ENCODE measurements around the gene SMC1B.

Gene SMC1B

GRCh38 chr22:45428391-45429385 is 15.3 kb upstream of the SMC1B start:
- Histone ChIP-seq H2AFZ (ENCODE audit: low read length, unreplicated experiment) (no peak overlapping the region), H3K36me3 (ENCODE audit: insufficient read depth, low read length) (no peaks in the 10 kb centered on the region), H3K79me2 (ENCODE audit: control insufficient read depth, insufficient read depth, low read length, unreplicated experiment) (no peaks in the 10 kb centered on the region), H3K4me3 (ENCODE audit: low read depth, low read length) (no peak overlapping the region), H3K27me3 (ENCODE audit: insufficient read depth, low read length) (no peaks in the 10 kb centered on the region), H3K27ac (ENCODE audit: low read depth, low read length) (no peak overlapping the region), H3K4me1 (ENCODE audit: control insufficient read depth, insufficient read depth, low read length, unreplicated experiment) (no peaks in the 10 kb centered on the region)

- H3K4me1 ChIP-seq (ENCODE audit: control insufficient read depth, insufficient read depth, low read length, unreplicated experiment): no peaks in the 10 kb centered on the region
- H3K79me2 ChIP-seq (ENCODE audit: control insufficient read depth, insufficient read depth, low read length, unreplicated experiment): no peaks in the 10 kb centered on the region
- H3K27me3 ChIP-seq (ENCODE audit: insufficient read depth, low read length): no peaks in the 10 kb centered on the region
- no peaks in the 10 kb centered on the region for H3K36me3 ChIP-seq (ENCODE audit: insufficient read depth, low read length)
- no peak overlapping the region for H3K27ac ChIP-seq (ENCODE audit: low read depth, low read length)
- H3K4me3 ChIP-seq (ENCODE audit: low read depth, low read length): no peak overlapping the region
- no peak overlapping the region for H2AFZ ChIP-seq (ENCODE audit: low read length, unreplicated experiment)
These were observed 13.7 kb upstream of the SMC1B start for GRCh38 chr22:45427114-45427513.

GRCh38 chr22:45426387-45426786 is 13.0 kb upstream of the SMC1B start:
- no peaks in the 10 kb centered on the region for H3K4me1 ChIP-seq (ENCODE audit: control insufficient read depth, insufficient read depth, low read length, unreplicated experiment)
- no peaks in the 10 kb centered on the region for H3K36me3 ChIP-seq (ENCODE audit: insufficient read depth, low read length)
- no peak overlapping the region for H2AFZ ChIP-seq (ENCODE audit: low read length, unreplicated experiment)
- no peak overlapping the region for H3K4me3 ChIP-seq (ENCODE audit: low read depth, low read length)
- H3K27ac ChIP-seq (ENCODE audit: low read depth, low read length): no peak overlapping the region
- no peaks in the 10 kb centered on the region for H3K79me2 ChIP-seq (ENCODE audit: control insufficient read depth, insufficient read depth, low read length, unreplicated experiment)
- H3K27me3 ChIP-seq (ENCODE audit: insufficient read depth, low read length): no peaks in the 10 kb centered on the region

- Histone ChIP-seq H3K79me2 (ENCODE audit: control insufficient read depth, insufficient read depth, low read length, unreplicated experiment) (no peaks in the 10 kb centered on the region), H3K27ac (ENCODE audit: low read depth, low read length) (no peak overlapping the region), H3K4me1 (ENCODE audit: control insufficient read depth, insufficient read depth, low read length, unreplicated experiment) (no peaks in the 10 kb centered on the region), H3K27me3 (ENCODE audit: insufficient read depth, low read length) (no peaks in the 10 kb centered on the region), H2AFZ (ENCODE audit: low read length, unreplicated experiment) (no peak overlapping the region), H3K4me3 (ENCODE audit: low read depth, low read length) (no peak overlapping the region), H3K36me3 (ENCODE audit: insufficient read depth, low read length) (no peaks in the 10 kb centered on the region)
These were observed 12.3 kb upstream of the SMC1B start for GRCh38 chr22:45425531-45426265.

- H3K36me3 ChIP-seq (ENCODE audit: insufficient read depth, low read length): no peaks in the 10 kb centered on the region
- no peak overlapping the region for H3K4me3 ChIP-seq (ENCODE audit: low read depth, low read length)
- no peak overlapping the region for H3K27ac ChIP-seq (ENCODE audit: low read depth, low read length)
- no peaks in the 10 kb centered on the region for H3K4me1 ChIP-seq (ENCODE audit: control insufficient read depth, insufficient read depth, low read length, unreplicated experiment)
- no peaks in the 10 kb centered on the region for H3K79me2 ChIP-seq (ENCODE audit: control insufficient read depth, insufficient read depth, low read length, unreplicated experiment)
- H3K27me3 ChIP-seq (ENCODE audit: insufficient read depth, low read length): no peaks in the 10 kb centered on the region
- H2AFZ ChIP-seq (ENCODE audit: low read length, unreplicated experiment): no peak overlapping the region
These were observed 11.7 kb upstream of the SMC1B start for GRCh38 chr22:45425101-45425500.

- Histone ChIP-seq H3K27me3 (ENCODE audit: insufficient read depth, low read length) (no peaks in the 10 kb centered on the region), H3K27ac (ENCODE audit: low read depth, low read length) (no peak overlapping the region), H3K4me3 (ENCODE audit: low read depth, low read length) (no peak overlapping the region), H2AFZ (ENCODE audit: low read length, unreplicated experiment) (no peak overlapping the region), H3K79me2 (ENCODE audit: control insufficient read depth, insufficient read depth, low read length, unreplicated experiment) (no peaks in the 10 kb centered on the region), H3K36me3 (ENCODE audit: insufficient read depth, low read length) (no peaks in the 10 kb centered on the region), H3K4me1 (ENCODE audit: control insufficient read depth, insufficient read depth, low read length, unreplicated experiment) (no peaks in the 10 kb centered on the region)
These were observed 10.9 kb upstream of the SMC1B start for GRCh38 chr22:45424241-45424731.

- Histone ChIP-seq H3K79me2 (ENCODE audit: control insufficient read depth, insufficient read depth, low read length, unreplicated experiment) (no peaks in the 10 kb centered on the region), H3K27me3 (ENCODE audit: insufficient read depth, low read length) (no peaks in the 10 kb centered on the region), H3K36me3 (ENCODE audit: insufficient read depth, low read length) (no peaks in the 10 kb centered on the region), H2AFZ (ENCODE audit: low read length, unreplicated experiment) (no peak overlapping the region), H3K4me1 (ENCODE audit: control insufficient read depth, insufficient read depth, low read length, unreplicated experiment) (no peaks in the 10 kb centered on the region), H3K27ac (ENCODE audit: low read depth, low read length) (no peak overlapping the region), H3K4me3 (ENCODE audit: low read depth, low read length) (no peak overlapping the region)
These were observed 10.1 kb upstream of the SMC1B start for GRCh38 chr22:45423524-45423923.

- no peaks in the 10 kb centered on the region for H3K36me3 ChIP-seq (ENCODE audit: insufficient read depth, low read length)
- no peaks in the 10 kb centered on the region for H3K4me1 ChIP-seq (ENCODE audit: control insufficient read depth, insufficient read depth, low read length, unreplicated experiment)
- H3K27me3 ChIP-seq (ENCODE audit: insufficient read depth, low read length): no peaks in the 10 kb centered on the region
- H2AFZ ChIP-seq (ENCODE audit: low read length, unreplicated experiment): no peak overlapping the region
- no peak overlapping the region for H3K4me3 ChIP-seq (ENCODE audit: low read depth, low read length)
- no peaks in the 10 kb centered on the region for H3K79me2 ChIP-seq (ENCODE audit: control insufficient read depth, insufficient read depth, low read length, unreplicated experiment)
- H3K27ac ChIP-seq (ENCODE audit: low read depth, low read length): no peak overlapping the region
These were observed 9.0 kb upstream of the SMC1B start for GRCh38 chr22:45422237-45422983.

GRCh38 chr22:45421349-45422055 is 8.1 kb upstream of the SMC1B start:
- Histone ChIP-seq H3K36me3 (ENCODE audit: insufficient read depth, low read length) (no peaks in the 10 kb centered on the region), H3K4me1 (ENCODE audit: control insufficient read depth, insufficient read depth, low read length, unreplicated experiment) (no peaks in the 10 kb centered on the region)

GRCh38 chr22:45420539-45420938 is 7.1 kb upstream of the SMC1B start:
- Histone ChIP-seq H3K79me2 (ENCODE audit: control insufficient read depth, insufficient read depth, low read length, unreplicated experiment) (no peaks in the 10 kb centered on the region), H3K27me3 (ENCODE audit: insufficient read depth, low read length) (no peaks in the 10 kb centered on the region), H3K27ac (ENCODE audit: low read depth, low read length) (no peak overlapping the region), H2AFZ (ENCODE audit: low read length, unreplicated experiment) (no peak overlapping the region), H3K36me3 (ENCODE audit: insufficient read depth, low read length) (no peaks in the 10 kb centered on the region), H3K4me1 (ENCODE audit: control insufficient read depth, insufficient read depth, low read length, unreplicated experiment) (no peaks in the 10 kb centered on the region), H3K4me3 (ENCODE audit: low read depth, low read length) (no peak overlapping the region)

More at GRCh38 chr22:45421349-45422055, 8.1 kb upstream of the SMC1B start:
- Histone ChIP-seq H2AFZ (ENCODE audit: low read length, unreplicated experiment) (no peak overlapping the region), H3K79me2 (ENCODE audit: control insufficient read depth, insufficient read depth, low read length, unreplicated experiment) (no peaks in the 10 kb centered on the region), H3K27ac (ENCODE audit: low read depth, low read length) (no peak overlapping the region), H3K4me3 (ENCODE audit: low read depth, low read length) (no peak overlapping the region), H3K27me3 (ENCODE audit: insufficient read depth, low read length) (no peaks in the 10 kb centered on the region)
